Measurements from ENCODE around the gene MGLL.

MGLL gene

GRCh38 chr3:127666676-127667075 lies 155.6 kb downstream of the MGLL start:
- H3K27me3 ChIP-seq (ENCODE audit: insufficient read depth, low read length), result no peaks in the 10 kb centered on the region
- no peaks in the 10 kb centered on the region for H3K9me3 ChIP-seq (ENCODE audit: low read length)
- peaks cover 3% of the 10 kb centered on the region for H3K4me1 ChIP-seq (ENCODE audit: insufficient read depth, low read length, severe bottlenecking)
- H2AFZ ChIP-seq (ENCODE audit: low read length), result no peak overlapping the region
- no peak overlapping the region for H3K4me3 ChIP-seq (ENCODE audit: low read depth, low read length, poor library complexity, severe bottlenecking)
- TF ChIP-seq EZH2 (IDR thresholded peaks at IDR 0.05; ENCODE audit: borderline replicate concordance, low read length) (no peak), CTCF (IDR thresholded peaks at IDR 0.05; ENCODE audit: low read length) (no peak)
- H3K36me3 ChIP-seq (ENCODE audit: insufficient read depth, low read length), result peaks cover 15% of the 10 kb centered on the region
- H3K79me2 ChIP-seq (ENCODE audit: insufficient read depth, low read length), result no peaks in the 10 kb centered on the region
- no peak overlapping the region for H3K9ac ChIP-seq (ENCODE audit: low read length)
- no peaks in the 10 kb centered on the region for H4K20me1 ChIP-seq (ENCODE audit: insufficient read depth, low read length)
- no peaks in the 10 kb centered on the region for H3F3A ChIP-seq (ENCODE audit: insufficient read depth, low read length)
- no peak overlapping the region for H3K4me2 ChIP-seq (ENCODE audit: low read length)
- H3K9me2 ChIP-seq (ENCODE audit: low read depth, low read length), result no peaks in the 10 kb centered on the region
- H3K27ac ChIP-seq (ENCODE audit: low read depth, low read length, poor library complexity, severe bottlenecking), result no peak overlapping the region

- Histone ChIP-seq H3K4me1 (ENCODE audit: insufficient read depth, low read length, severe bottlenecking) (no peaks in the 10 kb centered on the region), H3K9me3 (ENCODE audit: low read length) (no peaks in the 10 kb centered on the region), H3K9ac (ENCODE audit: low read length) (no peak overlapping the region), H3K36me3 (ENCODE audit: insufficient read depth, low read length) (peaks cover 23% of the 10 kb centered on the region), H3K4me3 (ENCODE audit: low read depth, low read length, poor library complexity, severe bottlenecking) (no peak overlapping the region), H3K27ac (ENCODE audit: low read depth, low read length, poor library complexity, severe bottlenecking) (no peak overlapping the region), H3F3A (ENCODE audit: insufficient read depth, low read length) (no peaks in the 10 kb centered on the region), H4K20me1 (ENCODE audit: insufficient read depth, low read length) (no peaks in the 10 kb centered on the region), H2AFZ (ENCODE audit: low read length) (no peak overlapping the region), H3K4me2 (ENCODE audit: low read length) (no peak overlapping the region), H3K27me3 (ENCODE audit: insufficient read depth, low read length) (no peaks in the 10 kb centered on the region), H3K9me2 (ENCODE audit: low read depth, low read length) (no peaks in the 10 kb centered on the region), H3K79me2 (ENCODE audit: insufficient read depth, low read length) (no peaks in the 10 kb centered on the region)
- TF ChIP-seq EZH2 (IDR thresholded peaks at IDR 0.05; ENCODE audit: borderline replicate concordance, low read length) (no peak), CTCF (IDR thresholded peaks at IDR 0.05; ENCODE audit: low read length) (no peak)
These were observed 156.7 kb downstream of the MGLL start for GRCh38 chr3:127665586-127665985.

GRCh38 chr3:127665165-127665564 lies 157.2 kb downstream of the MGLL start:
- Histone ChIP-seq H3F3A (ENCODE audit: insufficient read depth, low read length) (no peaks in the 10 kb centered on the region), H3K79me2 (ENCODE audit: insufficient read depth, low read length) (no peaks in the 10 kb centered on the region), H3K4me3 (ENCODE audit: low read depth, low read length, poor library complexity, severe bottlenecking) (no peak overlapping the region), H3K4me2 (ENCODE audit: low read length) (no peak overlapping the region), H4K20me1 (ENCODE audit: insufficient read depth, low read length) (no peaks in the 10 kb centered on the region), H3K27ac (ENCODE audit: low read depth, low read length, poor library complexity, severe bottlenecking) (no peak overlapping the region), H3K9me2 (ENCODE audit: low read depth, low read length) (no peaks in the 10 kb centered on the region), H3K36me3 (ENCODE audit: insufficient read depth, low read length) (peaks cover 26% of the 10 kb centered on the region), H3K9me3 (ENCODE audit: low read length) (no peaks in the 10 kb centered on the region), H3K9ac (ENCODE audit: low read length) (no peak overlapping the region), H2AFZ (ENCODE audit: low read length) (no peak overlapping the region), H3K4me1 (ENCODE audit: insufficient read depth, low read length, severe bottlenecking) (no peaks in the 10 kb centered on the region), H3K27me3 (ENCODE audit: insufficient read depth, low read length) (no peaks in the 10 kb centered on the region)
- TF ChIP-seq CTCF (IDR thresholded peaks at IDR 0.05; ENCODE audit: low read length) (no peak), EZH2 (IDR thresholded peaks at IDR 0.05; ENCODE audit: borderline replicate concordance, low read length) (no peak)

All from OCI-LY1 (cell line).